Endodermal cell (in vitro differentiated cells): ENCODE results near the gene LRRC3C. TPM values are rescaled to one million over a fixed set of nuclear protein-coding genes. Genes with fewer than 3 reads are reported as not detected.

Experiments used
- DNase-seq: peaks from one replicate; pipeline ENCODE4 v3.0.0-alpha.2; 2017
- H3K27ac ChIP-seq: 2 replicates; pipeline ENCODE4 v1.5.1; 2013; ENCODE audit warnings: mild to moderate bottlenecking, low read depth, low read length, moderate library complexity
- H3K27me3 ChIP-seq: 2 replicates; pipeline ENCODE4 v1.6.1; 2013; ENCODE audit warnings: mild to moderate bottlenecking, low read length, moderate library complexity; ENCODE audit not compliant: insufficient read depth, control insufficient read depth, poor library complexity, severe bottlenecking
- H3K36me3 ChIP-seq: 2 replicates; pipeline ENCODE4 v1.7.0; 2013; ENCODE audit warnings: mild to moderate bottlenecking, low read length, moderate library complexity; ENCODE audit not compliant: control insufficient read depth, insufficient read depth
- H3K4me1 ChIP-seq: one replicate; pipeline ENCODE4 v1.7.0; 2013; ENCODE audit warnings: low read length; ENCODE audit not compliant: control insufficient read depth, insufficient read depth
- H3K4me3 ChIP-seq: 2 replicates; pipeline ENCODE4 v1.5.1; 2013; ENCODE audit warnings: mild to moderate bottlenecking, low read length, moderate library complexity
- H3K9ac ChIP-seq: 2 replicates; pipeline ENCODE4 v1.6.1; 2013; ENCODE audit warnings: mild to moderate bottlenecking, low read length, moderate library complexity; ENCODE audit not compliant: poor library complexity, severe bottlenecking; ENCODE audit errors: extremely low read depth
- H3K9me3 ChIP-seq: 2 replicates; pipeline ENCODE4 v1.6.1; 2013; ENCODE audit warnings: mild to moderate bottlenecking, low read length, moderate library complexity; ENCODE audit not compliant: control insufficient read depth
- H3K27ac Mint-ChIP-seq: 2 replicates; pipeline ENCODE4 v1.8.0; 2020; ENCODE audit warnings: mixed read lengths
- H3K27me3 Mint-ChIP-seq: 2 replicates; pipeline ENCODE4 v1.8.0; 2021; ENCODE audit warnings: mild to moderate bottlenecking, mixed read lengths; ENCODE audit not compliant: insufficient read depth
- H3K36me3 Mint-ChIP-seq: 2 replicates; pipeline ENCODE4 v1.8.0; 2020; ENCODE audit warnings: low read depth, mixed read lengths
- H3K4me1 Mint-ChIP-seq: 2 replicates; pipeline ENCODE4 v1.8.0; 2020; ENCODE audit warnings: mixed read lengths
- H3K4me3 Mint-ChIP-seq: 2 replicates; pipeline ENCODE4 v1.8.0; 2020; ENCODE audit warnings: mild to moderate bottlenecking, moderate library complexity, mixed read lengths
- H3K9me3 Mint-ChIP-seq: 2 replicates; pipeline ENCODE4 v1.8.0; 2020; ENCODE audit warnings: mild to moderate bottlenecking, mixed read lengths
- CTCF ChIP-seq: fragments of 200-600 bp; sonication (generic); conservative IDR thresholded peaks from 2 replicates; pipeline ENCODE4 v1.5.0; 2021; ENCODE audit warnings: antibody characterized with exemption, mild to moderate bottlenecking
- WGBS, 2 experiments: methylation state at CpG; one replicate each; pipeline versions ENCODE4 v1.1.5 to v1.1.7; 2013; ENCODE audit warnings: missing lambda C conversion rate in 2 of 2, mixed read lengths in 1 of 2; ENCODE audit not compliant: insufficient coverage in 1 of 2, insufficient read length in 1 of 2; 5-methylcytosine and 5-hydroxymethylcytosine counted together
- total RNA-seq, 2 donors: library from RNA; stranded (reverse); fragmentation: NEBNext Ultra II Directional in 1 of 2; extraction: Animal tissue kit (Norgen Biotek cat#: 25700) in 1 of 2; gene quantifications; 2 replicates in 1 of 2; 3 replicates in 1 of 2; pipeline ENCODE4 v1.2.1, GENCODE V29; 2021

The LRRC3C gene
- total RNA-seq, 2 donors from 2014 or later = not detected

GRCh38 chr17:39908789-39909352 is 18.7 kb upstream of the LRRC3C start:
- Histone ChIP-seq H3K36me3 (peaks cover 15% of the 10 kb centered on the region), H3K4me3 (no peak overlapping the region), H3K27ac (no peak overlapping the region), H3K9ac (no peak overlapping the region), H3K4me1 (no peaks in the 10 kb centered on the region), H3K27me3 (no peaks in the 10 kb centered on the region), H3K9me3 (no peaks in the 10 kb centered on the region)
- H3K36me3 Mint-ChIP-seq = peaks cover 24% of the 10 kb centered on the region
- 95 to 98% methylated on average over 6 of the region's 6 CpGs for WGBS, 2 experiments
- no peaks in the 10 kb centered on the region for H3K27me3 Mint-ChIP-seq
- no peak for TF ChIP-seq CTCF
- no peaks in the 10 kb centered on the region for H3K9me3 Mint-ChIP-seq
- no peak overlapping the region for H3K27ac Mint-ChIP-seq
- DNase-seq = no peak
- H3K4me3 Mint-ChIP-seq = no peak overlapping the region
- no peaks in the 10 kb centered on the region for H3K4me1 Mint-ChIP-seq

GRCh38 chr17:39913989-39914388 is 13.5 kb upstream of the LRRC3C start:
- H3K27me3 ChIP-seq = no peaks in the 10 kb centered on the region
- Mint-ChIP-seq H3K4me3 (no peak overlapping the region), H3K4me1 (no peaks in the 10 kb centered on the region), H3K9me3 (no peaks in the 10 kb centered on the region), H3K27me3 (no peaks in the 10 kb centered on the region), H3K27ac (no peak overlapping the region), H3K36me3 (peaks cover 27% of the 10 kb centered on the region)
- no peak overlapping the region for H3K9ac ChIP-seq
- DNase-seq = no peak
- no peaks in the 10 kb centered on the region for H3K9me3 ChIP-seq
- no peak overlapping the region for H3K27ac ChIP-seq
- H3K4me3 ChIP-seq = no peak overlapping the region
- TF ChIP-seq CTCF = no peak
- H3K4me1 ChIP-seq = no peaks in the 10 kb centered on the region
- WGBS, 2 experiments = 93% methylated on average over 3 of the region's 3 CpGs
- H3K36me3 ChIP-seq = peaks cover 11% of the 10 kb centered on the region

- Mint-ChIP-seq H3K36me3 (peaks cover 27% of the 10 kb centered on the region), H3K27ac (no peak overlapping the region), H3K4me3 (no peak overlapping the region), H3K27me3 (no peaks in the 10 kb centered on the region), H3K4me1 (no peaks in the 10 kb centered on the region), H3K9me3 (no peaks in the 10 kb centered on the region)
- no peaks in the 10 kb centered on the region for H3K4me1 ChIP-seq
- H3K27me3 ChIP-seq = no peaks in the 10 kb centered on the region
- no peak overlapping the region for H3K27ac ChIP-seq
- TF ChIP-seq CTCF = no peak
- DNase-seq = no peak
- no peaks in the 10 kb centered on the region for H3K9me3 ChIP-seq
- no peak overlapping the region for H3K4me3 ChIP-seq
- peaks cover 16% of the 10 kb centered on the region for H3K36me3 ChIP-seq
- no peak overlapping the region for H3K9ac ChIP-seq
- WGBS, 2 experiments = 92 to 94% methylated on average over 2 to 3 of the region's 4 CpGs
Observed at GRCh38 chr17:39915559-39915958, 12.0 kb upstream of the LRRC3C start.
